ENCODE measurements around the gene PTGES2. TPM values are rescaled to one million over a fixed set of nuclear protein-coding genes. Genes with fewer than 3 reads are reported as not detected.

The PTGES2 gene
- total and polyA plus RNA-seq, 2 donors from 2014 or later: 64.1 to 117 TPM

GRCh38 chr9:128088253-128088945 lies 39.1 kb downstream of the PTGES2 start:
- no peak overlapping the region for H3K4me3 ChIP-seq (ENCODE audit: low read length in 3 of 3)
- intact Hi-C loops (cut with DNase I): no loop called here
- peak in 1 of 5 donors; percentile 59 for DNase-seq
- H3K9ac ChIP-seq (ENCODE audit: low read length in 3 of 3): no peak overlapping the region
- no peak for TF ChIP-seq CTCF (IDR thresholded peaks at IDR 0.05; ENCODE audit: borderline replicate concordance, extremely low read depth, insufficient read depth)
- peaks cover 2 to 17% (median 3%) of the 10 kb centered on the region in 3 donors for H3K4me1 ChIP-seq (ENCODE audit: control insufficient read depth in 2 of 3, insufficient read depth in 2 of 3, low read depth in 1 of 3, low read length in 3 of 3)
- H3K9me3 ChIP-seq (ENCODE audit: control insufficient read depth in 2 of 3, insufficient read depth in 1 of 3, low read length in 3 of 3): no peaks in the 10 kb centered on the region
- H3K27ac ChIP-seq (ENCODE audit: low read depth in 2 of 2, low read length in 2 of 2): no peak overlapping the region
- no peaks in the 10 kb centered on the region for H3K27me3 ChIP-seq (ENCODE audit: control insufficient read depth, insufficient read depth, low read length)
- no peak for FAIRE-seq
- H3K36me3 ChIP-seq (ENCODE audit: control insufficient read depth in 2 of 3, insufficient read depth in 3 of 3, low read length in 3 of 3): no peaks in the 10 kb centered on the region

- H3K27me3 ChIP-seq (ENCODE audit: control insufficient read depth, insufficient read depth, low read length): no peaks in the 10 kb centered on the region
- no peak overlapping the region for H3K4me3 ChIP-seq (ENCODE audit: low read length in 3 of 3)
- H3K9ac ChIP-seq (ENCODE audit: low read length in 3 of 3): no peak overlapping the region
- no peak overlapping the region for H3K27ac ChIP-seq (ENCODE audit: low read depth in 2 of 2, low read length in 2 of 2)
- H3K4me1 ChIP-seq (ENCODE audit: control insufficient read depth in 2 of 3, insufficient read depth in 2 of 3, low read depth in 1 of 3, low read length in 3 of 3): peaks cover 0 to 12% (median 3%) of the 10 kb centered on the region in 3 donors
- no peak for TF ChIP-seq CTCF (IDR thresholded peaks at IDR 0.05; ENCODE audit: borderline replicate concordance, extremely low read depth, insufficient read depth)
- FAIRE-seq (no peak), DNase-seq (peak in 1 of 5 donors; percentile 15)
- H3K9me3 ChIP-seq (ENCODE audit: control insufficient read depth in 2 of 3, insufficient read depth in 1 of 3, low read length in 3 of 3): no peaks in the 10 kb centered on the region
- H3K36me3 ChIP-seq (ENCODE audit: control insufficient read depth in 2 of 3, insufficient read depth in 3 of 3, low read length in 3 of 3): no peaks in the 10 kb centered on the region
- intact Hi-C loops (cut with DNase I): no loop called here
Measured at GRCh38 chr9:128087262-128087661, 40.3 kb downstream of the PTGES2 start.

GRCh38 chr9:128085943-128086342 lies 41.6 kb downstream of the PTGES2 start:
- intact Hi-C loops (cut with DNase I): no loop called here
- FAIRE-seq: no peak
- Histone ChIP-seq H3K9me3 (ENCODE audit: control insufficient read depth in 2 of 3, insufficient read depth in 1 of 3, low read length in 3 of 3) (no peaks in the 10 kb centered on the region), H3K9ac (ENCODE audit: low read length in 3 of 3) (no peak overlapping the region), H3K4me1 (ENCODE audit: control insufficient read depth in 2 of 3, insufficient read depth in 2 of 3, low read depth in 1 of 3, low read length in 3 of 3) (peaks cover 2 to 9% (median 7%) of the 10 kb centered on the region in 3 donors), H3K4me3 (ENCODE audit: low read length in 3 of 3) (no peak overlapping the region), H3K27me3 (ENCODE audit: control insufficient read depth, insufficient read depth, low read length) (no peaks in the 10 kb centered on the region), H3K27ac (ENCODE audit: low read depth in 2 of 2, low read length in 2 of 2) (no peak overlapping the region), H3K36me3 (ENCODE audit: control insufficient read depth in 2 of 3, insufficient read depth in 3 of 3, low read length in 3 of 3) (no peaks in the 10 kb centered on the region)
- no peak for TF ChIP-seq CTCF (IDR thresholded peaks at IDR 0.05; ENCODE audit: borderline replicate concordance, extremely low read depth, insufficient read depth)
- no peak for DNase-seq
